Thymus (tissue), 2 donors: ENCODE measurements around the gene ZNF488. TPM values are rescaled to one million over a fixed set of nuclear protein-coding genes. Genes with fewer than 3 reads are reported as not detected.

ENCODE experiments used
- polyA plus RNA-seq: library from polyadenylated mRNA; stranded (reverse); fragments of 200-250 nt; gene quantifications from one replicate; pipeline ENCODE4 v1.2.3, GENCODE V29; 2013
- total RNA-seq: library from RNA; stranded (reverse); fragments of 120-200 nt; gene quantifications from one replicate; pipeline ENCODE4 v1.2.4, GENCODE V29; 2013
- donor health status: healthy.

The ZNF488 gene
- total and polyA plus RNA-seq, 2 donors, result 0.23 to 0.24 TPM

Other genes with a start within 250 kb of the ZNF488 start
- 0.47 TPM for gene GDF10, start 84.1 kb downstream of the ZNF488 start, total RNA-seq
- 0.39 TPM for gene GDF10, start 84.1 kb downstream of the ZNF488 start, polyA plus RNA-seq
- not detected for gene GDF2, start 61.8 kb downstream of the ZNF488 start, total RNA-seq
- 0.02 TPM for gene GDF2, start 61.8 kb downstream of the ZNF488 start, polyA plus RNA-seq
- 0.05 TPM for gene RBP3, start 35.9 kb downstream of the ZNF488 start, total RNA-seq
- 0.05 TPM for gene RBP3, start 35.9 kb downstream of the ZNF488 start, polyA plus RNA-seq
- gene ANXA8, start 99.8 kb upstream of the ZNF488 start, total RNA-seq, result 6.9 TPM
- 23.2 TPM for gene ANXA8, start 99.8 kb upstream of the ZNF488 start, polyA plus RNA-seq
- 1.2 TPM for gene FAM25G, start 107.4 kb upstream of the ZNF488 start, total RNA-seq
- 4.2 TPM for gene FAM25G, start 107.4 kb upstream of the ZNF488 start, polyA plus RNA-seq
- gene AGAP9, start 139.3 kb upstream of the ZNF488 start, total RNA-seq, result 4.2 TPM
- gene AGAP9, start 139.3 kb upstream of the ZNF488 start, polyA plus RNA-seq, result 19.1 TPM